Measurements from ENCODE around the gene KANTR. TPM values are rescaled to one million over a fixed set of nuclear protein-coding genes. Genes with fewer than 3 reads are reported as not detected.
A peak's percentile ranks its signal among the peaks of the same experiment; 100 is the strongest.

Gene KANTR
- total RNA-seq, 2 experiments from 2014 or later: 26.2 to 28.3 TPM

- H3K27ac ChIP-seq (ENCODE audit: low read depth, low read length, poor library complexity, severe bottlenecking): no peak overlapping the region
- peaks cover 28% of the 10 kb centered on the region for H3K36me3 ChIP-seq (ENCODE audit: insufficient read depth, low read length)
- peaks cover 11% of the 10 kb centered on the region; the same call in 1 of the 2 replicates for H3K79me2 ChIP-seq (ENCODE audit: insufficient read depth, low read depth, low read length)
- BruUV-seq (replicated peaks): no TSS peak
- CTCF ChIA-PET (ENCODE audit: unreplicated experiment): no interaction called here
- H3K4me3 ChIP-seq (ENCODE audit: low read depth, low read length, poor library complexity, severe bottlenecking): no peak overlapping the region
- peaks cover 9% of the 10 kb centered on the region for H3K4me1 ChIP-seq (ENCODE audit: insufficient read depth, low read length, poor library complexity, severe bottlenecking)
- no peak overlapping the region for H2AFZ ChIP-seq (ENCODE audit: low read length)
- POLR2A ChIA-PET: no interaction called here
- H3K9me2 ChIP-seq (ENCODE audit: insufficient read depth, low read length): no peaks in the 10 kb centered on the region
- H4K20me1 ChIP-seq (ENCODE audit: insufficient read depth, low read length): peaks cover 5% of the 10 kb centered on the region; the same call in 1 of the 2 replicates
- H3K4me2 ChIP-seq (ENCODE audit: low read length): no peak overlapping the region
- TF ChIP-seq EZH2phosphoT487 (IDR thresholded peaks at IDR 0.05; ENCODE audit: borderline replicate concordance, low read depth, low read length): no peak
- TF ChIP-seq CTCF (conservative IDR thresholded peaks at IDR 0.05; ENCODE audit: low read length): no peak
- intact Hi-C loops (cut with micrococcal nuclease; ENCODE audit: unreplicated experiment): no loop called here
- H3K9me3 ChIP-seq (ENCODE audit: low read length): no peaks in the 10 kb centered on the region
- no peak for DNase-seq (ENCODE audit: low spot score)
These were observed 7.5 kb upstream of the KANTR start for GRCh38 chrX:53086464-53086863.

- CTCF ChIA-PET (ENCODE audit: unreplicated experiment): no interaction called here
- Histone ChIP-seq H3K4me2 (ENCODE audit: low read length) (no peak overlapping the region), H3K4me1 (ENCODE audit: insufficient read depth, low read length, poor library complexity, severe bottlenecking) (peaks cover 9% of the 10 kb centered on the region), H3K9me3 (ENCODE audit: low read length) (no peaks in the 10 kb centered on the region), H3K4me3 (ENCODE audit: low read depth, low read length, poor library complexity, severe bottlenecking) (no peak overlapping the region), H3K79me2 (ENCODE audit: insufficient read depth, low read depth, low read length) (peaks cover 11% of the 10 kb centered on the region; the same call in 1 of the 2 replicates), H3K36me3 (ENCODE audit: insufficient read depth, low read length) (peaks cover 28% of the 10 kb centered on the region), H3K27ac (ENCODE audit: low read depth, low read length, poor library complexity, severe bottlenecking) (no peak overlapping the region), H2AFZ (ENCODE audit: low read length) (no peak overlapping the region), H4K20me1 (ENCODE audit: insufficient read depth, low read length) (peaks cover 5% of the 10 kb centered on the region; the same call in 1 of the 2 replicates), H3K9me2 (ENCODE audit: insufficient read depth, low read length) (no peaks in the 10 kb centered on the region)
- intact Hi-C loops (cut with micrococcal nuclease; ENCODE audit: unreplicated experiment): no loop called here
- POLR2A ChIA-PET: no interaction called here
- no TSS peak for BruUV-seq (replicated peaks)
- no peak for TF ChIP-seq EZH2phosphoT487 (IDR thresholded peaks at IDR 0.05; ENCODE audit: borderline replicate concordance, low read depth, low read length)
- no peak for TF ChIP-seq CTCF (conservative IDR thresholded peaks at IDR 0.05; ENCODE audit: low read length)
- DNase-seq (ENCODE audit: low spot score): no peak
These were observed 6.5 kb upstream of the KANTR start for GRCh38 chrX:53087388-53087831.

- no peak overlapping the region for H2AFZ ChIP-seq (ENCODE audit: low read length)
- POLR2A ChIA-PET: no interaction called here
- H3K4me2 ChIP-seq (ENCODE audit: low read length): peak overlapping the region; percentile 16; the same call in 1 of the 2 replicates
- no peaks in the 10 kb centered on the region for H3K9me3 ChIP-seq (ENCODE audit: low read length)
- peaks cover 28% of the 10 kb centered on the region for H3K36me3 ChIP-seq (ENCODE audit: insufficient read depth, low read length)
- H3K9me2 ChIP-seq (ENCODE audit: insufficient read depth, low read length): no peaks in the 10 kb centered on the region
- no TSS peak for BruUV-seq (replicated peaks)
- CTCF ChIA-PET (ENCODE audit: unreplicated experiment): no interaction called here
- no peak overlapping the region for H3K27ac ChIP-seq (ENCODE audit: low read depth, low read length, poor library complexity, severe bottlenecking)
- H3K79me2 ChIP-seq (ENCODE audit: insufficient read depth, low read depth, low read length): peaks cover 3% of the 10 kb centered on the region; the same call in 1 of the 2 replicates
- peaks cover 8% of the 10 kb centered on the region for H3K4me1 ChIP-seq (ENCODE audit: insufficient read depth, low read length, poor library complexity, severe bottlenecking)
- 0 out of 2 replicates have a peak, but pooled peaks cover 2% of the 10 kb centered on the region for H4K20me1 ChIP-seq (ENCODE audit: insufficient read depth, low read length)
- no peak overlapping the region for H3K4me3 ChIP-seq (ENCODE audit: low read depth, low read length, poor library complexity, severe bottlenecking)
- no peak for DNase-seq (ENCODE audit: low spot score)
- no peak for TF ChIP-seq CTCF (conservative IDR thresholded peaks at IDR 0.05; ENCODE audit: low read length)
- no peak for TF ChIP-seq EZH2phosphoT487 (IDR thresholded peaks at IDR 0.05; ENCODE audit: borderline replicate concordance, low read depth, low read length)
- intact Hi-C loops (cut with micrococcal nuclease; ENCODE audit: unreplicated experiment): no loop called here
These were observed 5.6 kb upstream of the KANTR start for GRCh38 chrX:53088136-53088974.
